Stromal cell of bone marrow (primary cell): ENCODE measurements around the gene CTH.
"Not testable (repeated sequence)": the region's sequence is repeated elsewhere in the genome, so short reads cannot be mapped to it uniquely, and the experiment has no call there.

Experiments used
- DNase-seq: peaks from one replicate; pipeline ENCODE4 v3.0.0-alpha.2; 2012; ENCODE audit warnings: low read depth

Gene CTH

DNA sequence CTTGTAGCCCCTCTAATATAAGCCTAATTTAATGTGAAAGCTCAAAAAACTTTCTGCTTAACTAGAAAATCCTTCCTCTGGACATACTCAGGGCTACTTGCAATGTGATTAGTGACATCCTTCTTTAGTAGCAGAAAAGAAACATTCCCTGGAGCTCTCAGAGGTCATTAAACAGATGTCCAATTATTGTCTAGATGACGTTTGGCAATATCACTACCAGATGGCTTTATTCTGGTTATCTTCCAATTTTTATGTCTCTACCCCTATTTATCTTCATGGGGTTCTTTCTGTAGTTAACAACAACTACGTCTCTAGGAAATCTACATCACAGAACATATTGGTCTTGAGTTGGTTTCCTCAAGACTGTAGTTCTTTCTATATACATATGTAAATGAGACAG lies 44.2 kb downstream of the CTH start:
- DNase-seq: no peak

DNA sequence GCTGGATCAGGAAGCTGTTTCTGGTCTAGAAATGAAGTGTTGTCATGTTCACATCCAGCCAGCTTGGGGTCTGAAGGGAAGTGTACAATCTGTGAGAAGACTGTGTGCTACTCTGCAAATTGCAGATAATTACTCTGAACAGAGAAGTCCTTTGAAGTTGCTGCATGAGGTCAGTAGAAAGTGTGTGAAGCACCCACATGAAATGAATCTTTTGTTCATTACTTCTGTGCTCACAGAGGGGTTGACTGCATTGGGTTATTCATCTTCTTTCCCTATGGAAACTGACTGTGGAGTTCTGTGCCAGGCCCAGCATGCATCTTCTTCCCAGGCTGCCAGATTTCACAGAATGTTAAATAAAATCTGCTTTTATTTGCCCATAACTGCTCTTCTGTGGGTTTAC lies 47.1 kb downstream of the CTH start:
- no peak for DNase-seq

DNA sequence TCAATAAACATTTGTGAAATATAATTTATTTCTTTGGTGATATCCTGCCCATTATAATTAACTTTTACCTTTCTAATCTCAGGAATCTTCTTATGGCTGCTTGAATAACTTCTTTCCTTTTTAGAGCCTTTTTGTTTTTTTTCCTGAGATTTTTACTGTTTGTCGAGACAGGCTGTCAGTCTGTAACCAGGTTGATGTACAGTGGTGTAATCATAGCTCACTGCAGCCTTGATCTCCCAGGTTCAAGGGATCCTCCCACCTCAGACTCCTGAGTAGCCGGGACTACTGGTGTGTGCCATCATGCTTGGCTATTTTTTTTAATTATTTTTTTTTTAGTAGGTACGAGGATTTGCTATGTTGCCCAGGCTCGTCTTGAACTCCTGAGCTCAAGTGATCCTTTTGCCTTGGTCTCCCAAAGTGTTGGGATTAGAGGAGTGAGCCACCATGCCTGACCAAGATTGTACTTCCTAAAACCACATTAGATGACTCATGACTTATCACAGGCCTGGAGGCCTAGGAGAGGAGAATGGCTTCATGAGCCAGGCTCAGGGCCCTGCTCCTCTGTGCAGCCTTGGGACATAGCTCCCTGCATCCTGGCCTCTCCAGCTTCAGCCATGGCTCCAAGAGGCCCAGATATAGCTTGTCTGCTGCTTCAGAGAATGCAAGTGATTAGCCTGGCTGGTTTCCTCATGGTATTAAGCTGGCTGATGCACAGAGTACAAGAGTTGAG lies 48.6 kb downstream of the CTH start:
- peak; percentile 13 for DNase-seq

GRCh38 chr1:70460740-70461713 lies 50.0 kb downstream of the CTH start:
- not testable (repeated sequence) for DNase-seq

GRCh38 chr1:70462611-70463010 lies 51.5 kb downstream of the CTH start:
- DNase-seq: no peak

GRCh38 chr1:70465911-70466310 lies 54.8 kb downstream of the CTH start:
- no peak for DNase-seq

GRCh38 chr1:70467531-70467930 lies 56.5 kb downstream of the CTH start:
- DNase-seq: no peak

- DNase-seq: no peak
Measured at GRCh38 chr1:70468180-70468579, 57.1 kb downstream of the CTH start.

GRCh38 chr1:70469184-70469583 lies 58.1 kb downstream of the CTH start:
- not testable (repeated sequence) for DNase-seq

GRCh38 chr1:70475023-70475422 lies 64.0 kb downstream of the CTH start:
- peak; percentile 5 for DNase-seq

GRCh38 chr1:70477090-70477489 lies 66.0 kb downstream of the CTH start:
- no peak for DNase-seq

DNA sequence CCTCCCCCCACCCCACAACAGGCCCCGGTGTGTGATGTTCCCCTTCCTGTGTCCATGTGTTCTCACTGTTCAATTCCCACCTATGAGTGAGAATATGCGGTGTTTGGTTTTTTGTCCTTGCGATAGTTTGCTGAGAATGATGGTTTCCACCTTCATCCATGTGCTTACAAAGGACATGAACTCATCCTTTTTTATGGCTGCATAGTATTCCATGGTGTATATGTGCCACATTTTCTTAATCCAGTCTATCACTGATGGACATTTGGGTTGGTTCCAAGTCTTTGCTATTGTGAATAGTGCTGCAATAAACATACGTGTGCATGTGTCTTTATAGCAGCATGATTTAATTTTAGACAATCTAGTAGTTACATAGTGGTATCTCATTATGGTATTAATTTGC lies 66.8 kb downstream of the CTH start:
- DNase-seq: not testable (repeated sequence)

- DNase-seq: no peak
Measured at GRCh38 chr1:70483342-70483741, 72.3 kb downstream of the CTH start.

- no peak for DNase-seq
Measured at GRCh38 chr1:70485624-70486023, 74.6 kb downstream of the CTH start.

- DNase-seq: peak; percentile 57
Measured at GRCh38 chr1:70486676-70487458, 75.8 kb downstream of the CTH start.

- DNase-seq: no peak
Measured at GRCh38 chr1:70487459-70487815, 76.4 kb downstream of the CTH start.

DNA sequence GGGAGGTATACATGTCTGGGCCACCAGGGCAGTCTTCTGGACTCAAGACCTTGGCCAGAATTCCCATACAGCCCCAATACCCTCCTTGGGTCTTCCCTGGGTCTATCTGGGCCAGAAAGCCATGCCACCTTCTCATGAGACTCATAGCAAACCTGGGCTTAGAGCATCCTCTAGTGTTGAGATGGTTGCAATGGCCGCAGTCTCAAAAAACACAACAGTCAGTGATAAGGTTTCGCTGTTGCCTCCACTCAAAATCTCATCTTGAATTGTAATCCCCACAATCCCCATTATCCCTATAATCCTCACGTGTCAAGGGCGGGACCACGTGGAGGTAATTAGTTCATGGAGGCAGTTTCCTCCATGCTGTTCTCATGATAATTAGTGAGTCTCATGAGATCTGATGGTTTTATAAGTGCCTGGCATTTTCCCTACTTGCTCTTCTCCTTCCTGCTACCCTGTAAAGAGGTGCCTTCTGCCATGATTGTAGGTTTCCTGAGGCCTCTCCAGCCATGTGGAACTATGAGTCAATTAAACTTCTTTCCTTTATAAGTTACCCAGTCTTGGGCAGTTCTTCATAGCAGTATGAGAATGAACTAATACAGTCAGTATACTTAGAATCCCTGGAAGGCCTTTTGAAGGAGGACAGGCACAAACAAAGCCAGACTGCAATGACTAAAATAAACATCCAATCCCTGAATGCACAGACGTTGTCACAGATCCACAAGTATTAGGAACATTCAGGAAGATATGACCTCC lies 77.0 kb downstream of the CTH start:
- DNase-seq: no peak
